ENCODE data around the gene MAP2K6. TPM values are rescaled to one million over a fixed set of nuclear protein-coding genes. Genes with fewer than 3 reads are reported as not detected.

MAP2K6 gene
- total and polyA plus RNA-seq, 2 experiments from 2014 or later: 3.3 to 13.2 TPM

- WGBS (ENCODE audit: low lambda C conversion rate, missing lambda C conversion rate): 95% methylated on average over 5 of the region's 5 CpGs
- Histone ChIP-seq H3K4me3 (no peak overlapping the region), H3K9me2 (replicated peaks; ENCODE audit: insufficient read depth) (no peaks in the 10 kb centered on the region), H2AFZ (no peak overlapping the region), H3K4me1 (ENCODE audit: insufficient read depth) (no peaks in the 10 kb centered on the region), H4K20me1 (ENCODE audit: insufficient read depth, poor library complexity, severe bottlenecking) (no peaks in the 10 kb centered on the region), H3K27ac (no peak overlapping the region), H3K4me2 (no peak overlapping the region), H3K79me2 (no peaks in the 10 kb centered on the region), H3K9me3 (ENCODE audit: low read depth) (no peaks in the 10 kb centered on the region), H3K36me3 (replicated peaks; ENCODE audit: insufficient read depth, low read depth) (no peaks in the 10 kb centered on the region), H3K27me3 (no peaks in the 10 kb centered on the region)
- DNase-seq (ENCODE audit: low spot score): no peak
- TF ChIP-seq CTCF (IDR thresholded peaks at IDR 0.05; ENCODE audit: poor library complexity): no peak
- no peak for TF ChIP-seq EZH2 (IDR thresholded peaks at IDR 0.05; ENCODE audit: borderline replicate concordance)
- TF ChIP-seq EZH2phosphoT487 (IDR thresholded peaks at IDR 0.05; ENCODE audit: low read depth, severe bottlenecking, unreplicated experiment): no peak
Measured at GRCh38 chr17:69528035-69528434, 113.5 kb downstream of the MAP2K6 start.

GRCh38 chr17:69533481-69534234, 119.2 kb downstream of the MAP2K6 start:
- Histone ChIP-seq H3K79me2 (no peaks in the 10 kb centered on the region), H3K27ac (no peak overlapping the region), H4K20me1 (ENCODE audit: insufficient read depth, poor library complexity, severe bottlenecking) (no peaks in the 10 kb centered on the region), H3K4me2 (no peak overlapping the region), H2AFZ (no peak overlapping the region), H3K9me3 (ENCODE audit: low read depth) (no peaks in the 10 kb centered on the region), H3K9me2 (replicated peaks; ENCODE audit: insufficient read depth) (no peaks in the 10 kb centered on the region), H3K27me3 (no peaks in the 10 kb centered on the region), H3K4me3 (no peak overlapping the region), H3K4me1 (ENCODE audit: insufficient read depth) (no peaks in the 10 kb centered on the region), H3K36me3 (replicated peaks; ENCODE audit: insufficient read depth, low read depth) (no peaks in the 10 kb centered on the region)
- no peak for DNase-seq (ENCODE audit: low spot score)
- TF ChIP-seq EZH2phosphoT487 (IDR thresholded peaks at IDR 0.05; ENCODE audit: low read depth, severe bottlenecking, unreplicated experiment): no peak
- TF ChIP-seq EZH2 (IDR thresholded peaks at IDR 0.05; ENCODE audit: borderline replicate concordance): no peak
- TF ChIP-seq CTCF (IDR thresholded peaks at IDR 0.05; ENCODE audit: poor library complexity): no peak
- WGBS (ENCODE audit: low lambda C conversion rate, missing lambda C conversion rate): 88% methylated on average over 11 of the region's 11 CpGs

- no peaks in the 10 kb centered on the region for H3K9me3 ChIP-seq (ENCODE audit: low read depth)
- H3K79me2 ChIP-seq: no peaks in the 10 kb centered on the region
- H3K4me1 ChIP-seq (ENCODE audit: insufficient read depth): peaks cover 4% of the 10 kb centered on the region
- H3K27me3 ChIP-seq: no peaks in the 10 kb centered on the region
- no peaks in the 10 kb centered on the region for H4K20me1 ChIP-seq (ENCODE audit: insufficient read depth, poor library complexity, severe bottlenecking)
- no peak overlapping the region for H3K4me2 ChIP-seq
- no peaks in the 10 kb centered on the region for H3K9me2 ChIP-seq (replicated peaks; ENCODE audit: insufficient read depth)
- DNase-seq (ENCODE audit: low spot score): no peak
- no peak overlapping the region for H3K4me3 ChIP-seq
- no peaks in the 10 kb centered on the region for H3K36me3 ChIP-seq (replicated peaks; ENCODE audit: insufficient read depth, low read depth)
- WGBS (ENCODE audit: low lambda C conversion rate, missing lambda C conversion rate): 91% methylated on average over 5 of the region's 5 CpGs
- no peak overlapping the region for H2AFZ ChIP-seq
- no peak for TF ChIP-seq EZH2phosphoT487 (IDR thresholded peaks at IDR 0.05; ENCODE audit: low read depth, severe bottlenecking, unreplicated experiment)
- TF ChIP-seq EZH2 (IDR thresholded peaks at IDR 0.05; ENCODE audit: borderline replicate concordance): no peak
- TF ChIP-seq CTCF (IDR thresholded peaks at IDR 0.05; ENCODE audit: poor library complexity): no peak
- H3K27ac ChIP-seq: peak overlapping the region; percentile 49
Measured at GRCh38 chr17:69534235-69534621, 119.7 kb downstream of the MAP2K6 start.

Data from hepatocyte (in vitro differentiated cells).